Cardiac muscle cell (in vitro differentiated cells and primary cell): ENCODE measurements around the gene SFRP4. TPM values are rescaled to one million over a fixed set of nuclear protein-coding genes. Genes with fewer than 3 reads are reported as not detected.
A peak's percentile ranks its signal among the peaks of the same experiment; 100 is the strongest.
"Not testable (repeated sequence)": the region's sequence is repeated elsewhere in the genome, so short reads cannot be mapped to it uniquely, and the experiment has no call there.

ENCODE experiments used
- DNase-seq, 2 donors: peaks; one replicate each; pipeline versions ENCODE4 v3.0.0 to v3.0.0-alpha.2; 2010 to 2017; ENCODE audit warnings: low read depth in 1 of 2, low spot score in 1 of 2
- H3K27ac ChIP-seq: fragments of 200-600 bp; sonication (generic); 2 replicates; pipeline ENCODE4 v1.5.1; 2016
- H3K27me3 ChIP-seq: fragments of 200-600 bp; sonication (generic); 2 replicates; pipeline ENCODE4 v1.6.0; 2016; ENCODE audit warnings: control low read depth
- H3K36me3 ChIP-seq: fragments of 200-600 bp; sonication (generic); 2 replicates; pipeline ENCODE4 v1.5.1; 2016; ENCODE audit warnings: control low read depth
- H3K4me1 ChIP-seq: fragments of 200-600 bp; sonication (generic); 2 replicates; pipeline ENCODE4 v1.8.1; 2017; ENCODE audit warnings: low read depth, mild to moderate bottlenecking, mixed run types
- H3K4me3 ChIP-seq: fragments of 200-600 bp; sonication (generic); 2 replicates; pipeline ENCODE4 v1.5.1; 2016; ENCODE audit warnings: mild to moderate bottlenecking
- H3K9me3 ChIP-seq: fragments of 200-600 bp; sonication (generic); 2 replicates; pipeline ENCODE4 v1.5.1; 2017; ENCODE audit warnings: low read depth, mild to moderate bottlenecking, control low read depth
- CTCF ChIP-seq: IDR thresholded peaks from 2 replicates; pipeline ENCODE4 v1.5.1; 2012; ENCODE audit warnings: low read depth, mild to moderate bottlenecking, low read length
- polyA plus RNA-seq: library from polyadenylated mRNA; unstranded; fragments of >200 nt; fragmentation: Nextera tagmentation; extraction: Ambion mirVana; gene quantifications from 2 replicates; pipeline ENCODE4 v1.2.1, GENCODE V29; 2016
- total RNA-seq: library from RNA; depleted of rRNA; stranded (reverse); fragments of >200 nt; gene quantifications from 2 replicates; pipeline ENCODE4 v1.2.3, GENCODE V29; 2016

Gene SFRP4
- total and polyA plus RNA-seq, 2 experiments from 2014 or later, result 4.7 to 8.6 TPM

DNA sequence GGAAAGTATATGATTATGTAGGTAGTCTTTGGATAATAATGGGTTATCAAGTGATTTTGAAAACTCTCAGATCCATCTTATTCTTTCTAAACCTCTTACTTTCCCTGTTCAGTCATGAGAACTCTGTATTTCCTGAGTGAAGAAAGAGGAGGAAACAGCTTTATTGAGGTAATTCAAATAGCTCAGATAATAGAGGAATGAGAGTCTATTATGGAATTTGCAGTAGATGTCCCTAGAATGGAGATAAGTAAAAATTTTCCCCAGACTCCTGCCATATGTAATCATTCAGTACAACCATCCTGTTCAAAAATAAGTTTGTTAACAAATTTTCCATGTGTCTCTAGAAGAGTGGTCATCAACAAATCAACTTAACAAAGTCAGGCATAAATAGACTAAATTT lies 40.2 kb upstream of the SFRP4 start:
- Histone ChIP-seq H3K27me3 (no peaks in the 10 kb centered on the region), H3K9me3 (no peaks in the 10 kb centered on the region), H3K27ac (no peak overlapping the region), H3K4me1 (no peaks in the 10 kb centered on the region), H3K36me3 (no peaks in the 10 kb centered on the region), H3K4me3 (no peak overlapping the region)
- no peak for TF ChIP-seq CTCF
- peak in 1 of 2 donors; percentile 45 for DNase-seq

DNA sequence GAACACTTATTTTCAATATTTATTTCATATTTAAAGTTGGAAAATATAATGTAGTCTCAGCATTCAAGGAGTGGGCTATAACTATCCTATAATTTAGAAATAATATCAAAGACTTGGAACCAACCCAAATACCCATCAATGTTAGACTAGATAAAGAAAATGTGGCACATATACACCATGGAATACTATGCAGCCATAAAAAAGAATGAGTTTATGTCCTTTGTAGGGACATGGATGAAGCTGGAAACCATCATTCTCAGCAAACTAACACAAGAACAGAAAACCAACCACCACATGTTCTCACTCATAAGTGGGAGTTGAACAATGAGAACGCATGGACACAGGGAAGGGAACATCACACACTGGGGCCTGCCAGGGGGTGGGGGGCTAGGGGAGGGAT lies 37.6 kb upstream of the SFRP4 start:
- not testable (repeated sequence) for H3K27ac ChIP-seq, H3K9me3 ChIP-seq, H3K4me1 ChIP-seq, H3K4me3 ChIP-seq, DNase-seq, H3K36me3 ChIP-seq, H3K27me3 ChIP-seq

- Histone ChIP-seq H3K4me1 (peaks cover 17% of the 10 kb centered on the region), H3K36me3 (no peaks in the 10 kb centered on the region), H3K9me3 (no peaks in the 10 kb centered on the region), H3K27ac (no peak overlapping the region), H3K27me3 (peaks cover 3% of the 10 kb centered on the region), H3K4me3 (no peak overlapping the region)
- DNase-seq, result no peak
- TF ChIP-seq CTCF, result no peak
Measured at GRCh38 chr7:37952240-37952639, 35.6 kb upstream of the SFRP4 start.

GRCh38 chr7:37947941-37948210 lies 31.3 kb upstream of the SFRP4 start:
- peaks cover 31% of the 10 kb centered on the region for H3K4me1 ChIP-seq
- H3K4me3 ChIP-seq, result no peak overlapping the region
- no peaks in the 10 kb centered on the region for H3K9me3 ChIP-seq
- DNase-seq, result no peak
- peak overlapping the region; percentile 36 for H3K27ac ChIP-seq
- H3K27me3 ChIP-seq, result peaks cover 3% of the 10 kb centered on the region
- H3K36me3 ChIP-seq, result no peaks in the 10 kb centered on the region
- TF ChIP-seq CTCF, result no peak

DNA sequence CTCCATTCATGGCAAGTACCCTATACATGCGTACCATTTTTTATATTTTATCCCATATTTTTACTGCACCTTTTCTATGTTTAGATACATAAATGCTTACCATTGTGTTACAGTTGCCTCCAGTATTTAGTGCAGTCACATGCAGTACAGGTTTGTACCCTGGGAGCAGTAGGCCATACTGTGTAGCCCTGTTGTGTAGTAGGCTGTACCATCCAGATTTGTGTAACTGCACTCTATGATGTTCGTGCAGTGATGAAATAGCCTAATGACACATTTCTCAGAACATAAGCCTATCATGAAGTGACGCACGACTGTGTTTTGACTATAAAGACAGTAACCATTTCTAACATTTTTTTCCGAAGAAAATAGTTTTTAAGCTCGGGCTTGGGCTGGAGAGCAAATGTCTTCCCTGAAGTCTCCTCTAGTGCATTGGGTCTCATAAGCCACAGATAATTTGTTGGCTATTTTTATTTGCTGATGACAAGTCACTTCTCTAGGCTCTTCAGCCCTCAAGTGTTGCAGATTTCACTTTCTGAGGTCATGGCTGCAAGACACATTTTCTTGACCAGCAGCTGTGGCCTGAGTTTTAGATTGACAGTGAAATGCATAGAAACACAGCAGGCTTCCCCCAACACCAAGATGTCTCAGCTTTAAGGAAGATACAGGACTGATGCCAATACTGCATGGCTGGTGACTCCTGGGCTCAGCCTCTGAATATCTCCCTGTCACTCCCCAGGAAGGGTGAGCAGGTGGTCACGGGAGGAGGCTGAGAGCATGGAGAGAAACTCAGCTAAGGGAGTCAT lies 30.7 kb upstream of the SFRP4 start:
- H3K36me3 ChIP-seq, result no peaks in the 10 kb centered on the region
- DNase-seq, result peak in 1 of 2 donors; percentile 78
- no peak for TF ChIP-seq CTCF
- H3K9me3 ChIP-seq, result no peaks in the 10 kb centered on the region
- H3K27me3 ChIP-seq, result peaks cover 3% of the 10 kb centered on the region
- peaks cover 36% of the 10 kb centered on the region for H3K4me1 ChIP-seq
- H3K27ac ChIP-seq, result peak overlapping the region; percentile 36
- no peak overlapping the region for H3K4me3 ChIP-seq

GRCh38 chr7:37945336-37945735 lies 28.7 kb upstream of the SFRP4 start:
- Histone ChIP-seq H3K4me1 (peaks cover 39% of the 10 kb centered on the region), H3K9me3 (no peaks in the 10 kb centered on the region), H3K36me3 (no peaks in the 10 kb centered on the region), H3K4me3 (no peak overlapping the region), H3K27me3 (no peaks in the 10 kb centered on the region), H3K27ac (no peak overlapping the region)
- DNase-seq, result peak in 1 of 2 donors; percentile 51
- TF ChIP-seq CTCF, result no peak
